ENCODE measurements around the gene CHCHD3. TPM values are rescaled to one million over a fixed set of nuclear protein-coding genes. Genes with fewer than 3 reads are reported as not detected.

CHCHD3 gene
- total RNA-seq, 3 donors from 2014 or later: 71.9 to 76.4 (median 72.9) TPM

DNA sequence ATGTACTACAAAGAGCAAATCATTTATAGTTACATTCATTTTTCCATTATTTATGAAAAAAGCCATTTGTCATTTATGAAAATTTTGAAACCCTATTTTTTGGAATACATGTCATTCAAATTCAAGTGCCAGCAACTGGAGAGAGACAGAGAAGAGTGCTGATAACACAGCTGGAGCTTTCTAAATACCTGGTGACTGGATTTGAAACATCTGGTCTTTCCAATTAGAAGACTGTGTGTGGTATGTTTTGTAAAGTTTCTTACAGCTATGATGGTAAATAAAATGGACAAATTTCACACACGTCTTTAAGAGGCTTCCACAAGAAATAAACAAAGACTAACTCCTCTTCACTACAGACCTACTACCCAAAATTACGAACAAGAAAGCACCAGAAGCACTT, 56.8 kb downstream of the CHCHD3 start:
- H3K36me3 ChIP-seq (ENCODE audit: low read depth): no peaks in the 10 kb centered on the region

DNA sequence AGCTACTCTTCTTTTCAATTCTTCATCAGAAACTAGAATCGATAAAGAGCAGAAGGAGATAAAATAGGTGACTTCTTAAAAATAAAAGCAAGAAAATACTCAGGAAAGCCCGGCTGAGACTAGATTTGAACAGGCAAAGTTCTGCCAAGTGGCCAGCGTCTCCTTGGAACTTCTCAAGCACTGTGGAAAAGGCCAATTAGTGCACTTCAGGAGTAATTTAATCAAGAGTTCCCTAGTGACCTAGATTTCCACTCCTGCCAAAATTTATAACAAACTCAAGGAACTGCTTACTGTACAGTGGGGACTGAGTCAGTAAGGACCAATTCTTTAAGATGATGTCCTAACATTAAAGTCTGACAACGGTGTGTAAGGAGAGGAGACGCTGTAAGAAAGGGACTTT, 57.3 kb downstream of the CHCHD3 start:
- Histone ChIP-seq H3K4me3 (no peak overlapping the region), H3K4me1 (ENCODE audit: low read depth) (no peaks in the 10 kb centered on the region), H3K36me3 (ENCODE audit: low read depth) (no peaks in the 10 kb centered on the region), H3K9me3 (no peaks in the 10 kb centered on the region)
- no peak for ATAC-seq
- intact Hi-C loops (cut with DNase I, micrococcal nuclease): no loop called here
- DNase-seq: no peak
- TF ChIP-seq, protein P1, sequence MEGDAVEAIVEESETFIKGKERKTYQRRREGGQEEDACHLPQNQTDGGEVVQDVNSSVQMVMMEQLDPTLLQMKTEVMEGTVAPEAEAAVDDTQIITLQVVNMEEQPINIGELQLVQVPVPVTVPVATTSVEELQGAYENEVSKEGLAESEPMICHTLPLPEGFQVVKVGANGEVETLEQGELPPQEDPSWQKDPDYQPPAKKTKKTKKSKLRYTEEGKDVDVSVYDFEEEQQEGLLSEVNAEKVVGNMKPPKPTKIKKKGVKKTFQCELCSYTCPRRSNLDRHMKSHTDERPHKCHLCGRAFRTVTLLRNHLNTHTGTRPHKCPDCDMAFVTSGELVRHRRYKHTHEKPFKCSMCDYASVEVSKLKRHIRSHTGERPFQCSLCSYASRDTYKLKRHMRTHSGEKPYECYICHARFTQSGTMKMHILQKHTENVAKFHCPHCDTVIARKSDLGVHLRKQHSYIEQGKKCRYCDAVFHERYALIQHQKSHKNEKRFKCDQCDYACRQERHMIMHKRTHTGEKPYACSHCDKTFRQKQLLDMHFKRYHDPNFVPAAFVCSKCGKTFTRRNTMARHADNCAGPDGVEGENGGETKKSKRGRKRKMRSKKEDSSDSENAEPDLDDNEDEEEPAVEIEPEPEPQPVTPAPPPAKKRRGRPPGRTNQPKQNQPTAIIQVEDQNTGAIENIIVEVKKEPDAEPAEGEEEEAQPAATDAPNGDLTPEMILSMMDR (IDR thresholded peaks at IDR 0.05): no peak

More for the DNA sequence above, 56.8 kb downstream of the CHCHD3 start:
- ATAC-seq (no peak), DNase-seq (no peak)
- intact Hi-C loops (cut with DNase I, micrococcal nuclease): no loop called here
- TF ChIP-seq, protein P1 (IDR thresholded peaks at IDR 0.05): no peak
- no peaks in the 10 kb centered on the region for H3K4me1 ChIP-seq (ENCODE audit: low read depth)
- no peaks in the 10 kb centered on the region for H3K9me3 ChIP-seq
- no peak overlapping the region for H3K4me3 ChIP-seq

DNA sequence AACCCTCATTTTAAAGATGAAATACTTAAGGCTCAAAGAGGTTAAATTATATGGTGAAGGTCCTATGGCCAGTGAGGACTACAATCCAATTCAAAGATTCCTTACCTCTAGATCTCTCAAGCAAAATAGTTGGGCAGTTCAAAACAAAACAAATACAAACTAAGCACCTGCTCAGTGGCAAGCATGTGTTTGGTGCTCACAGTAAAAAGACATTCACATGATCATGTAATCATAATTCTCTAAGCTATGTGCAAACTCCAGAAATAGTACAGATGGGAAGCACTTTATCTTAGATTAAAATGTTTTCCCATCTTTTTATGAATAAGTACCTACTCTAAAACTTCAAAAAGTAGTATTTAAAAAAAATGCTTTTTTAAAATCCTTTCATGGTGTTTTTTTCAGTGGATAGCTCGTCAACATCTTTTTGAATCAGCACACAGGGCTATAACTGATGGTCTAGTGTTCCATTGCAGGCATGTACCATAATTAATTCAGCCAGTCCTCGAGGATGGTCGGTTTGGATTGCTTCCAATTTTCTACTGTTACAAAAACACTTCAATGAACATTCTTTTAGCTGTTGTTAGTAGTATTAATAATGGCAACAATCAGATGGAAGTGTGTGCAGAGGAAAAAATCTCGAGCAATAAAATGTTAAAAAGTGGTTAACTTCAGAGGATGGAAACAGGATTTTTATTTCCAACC, 58.4 kb downstream of the CHCHD3 start:
- intact Hi-C loops (cut with DNase I, micrococcal nuclease): no loop called here
- no peaks in the 10 kb centered on the region for H3K36me3 ChIP-seq (ENCODE audit: low read depth)
- TF ChIP-seq, protein P1 (IDR thresholded peaks at IDR 0.05): no peak
- DNase-seq (no peak), ATAC-seq (no peak)
- H3K4me3 ChIP-seq: no peak overlapping the region
- H3K4me1 ChIP-seq (ENCODE audit: low read depth): no peaks in the 10 kb centered on the region
- H3K9me3 ChIP-seq: no peaks in the 10 kb centered on the region

DNA sequence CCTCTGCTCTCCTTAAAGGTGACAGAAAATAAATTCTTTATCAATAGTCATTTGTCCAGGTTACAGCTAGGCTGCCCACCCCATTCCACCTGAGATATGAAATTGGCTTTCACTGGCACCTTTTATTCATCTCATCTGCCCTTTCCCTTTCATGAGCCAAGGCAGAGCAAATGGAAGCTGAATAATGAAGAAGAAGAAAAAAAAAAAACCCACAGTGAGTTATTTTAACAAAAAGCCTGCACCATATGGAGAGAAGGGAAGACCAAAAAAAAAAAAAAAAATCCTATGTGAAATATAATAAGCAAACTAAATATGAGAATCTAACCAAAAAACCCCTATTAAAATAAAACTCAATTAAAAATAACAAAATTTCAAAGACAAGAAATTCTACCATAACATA, 59.2 kb downstream of the CHCHD3 start:
- intact Hi-C loops (cut with DNase I, micrococcal nuclease): no loop called here
- DNase-seq: no peak
- no peak overlapping the region for H3K4me3 ChIP-seq
- ATAC-seq: no peak
- no peaks in the 10 kb centered on the region for H3K36me3 ChIP-seq (ENCODE audit: low read depth)
- H3K4me1 ChIP-seq (ENCODE audit: low read depth): no peaks in the 10 kb centered on the region
- no peaks in the 10 kb centered on the region for H3K9me3 ChIP-seq
- TF ChIP-seq, protein P1 (IDR thresholded peaks at IDR 0.05): no peak

DNA sequence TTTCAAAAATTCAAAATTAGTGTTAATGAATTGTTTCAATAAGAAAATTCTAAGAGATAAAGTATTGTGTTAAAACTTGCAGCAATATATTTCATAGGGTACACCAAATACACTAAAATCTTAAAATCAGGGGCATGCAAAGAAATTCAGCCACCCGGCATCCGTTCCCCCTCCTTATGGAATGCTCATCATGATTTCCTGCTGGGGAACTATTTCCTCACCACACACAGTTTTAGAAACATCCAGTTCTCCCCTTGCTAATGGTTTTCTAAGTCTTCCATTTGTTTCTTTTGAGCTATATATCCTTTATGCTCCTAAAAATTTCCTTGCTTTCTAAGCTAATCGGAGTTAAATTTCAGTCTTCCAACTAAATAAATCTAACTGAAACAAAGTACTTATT, 60.7 kb downstream of the CHCHD3 start:
- H3K36me3 ChIP-seq (ENCODE audit: low read depth): no peaks in the 10 kb centered on the region
- no peak for DNase-seq
- intact Hi-C loops (cut with DNase I, micrococcal nuclease): no loop called here
- no peaks in the 10 kb centered on the region for H3K4me1 ChIP-seq (ENCODE audit: low read depth)
- TF ChIP-seq, protein P1 (IDR thresholded peaks at IDR 0.05): no peak
- H3K4me3 ChIP-seq: no peak overlapping the region
- no peaks in the 10 kb centered on the region for H3K9me3 ChIP-seq
- ATAC-seq: no peak

DNA sequence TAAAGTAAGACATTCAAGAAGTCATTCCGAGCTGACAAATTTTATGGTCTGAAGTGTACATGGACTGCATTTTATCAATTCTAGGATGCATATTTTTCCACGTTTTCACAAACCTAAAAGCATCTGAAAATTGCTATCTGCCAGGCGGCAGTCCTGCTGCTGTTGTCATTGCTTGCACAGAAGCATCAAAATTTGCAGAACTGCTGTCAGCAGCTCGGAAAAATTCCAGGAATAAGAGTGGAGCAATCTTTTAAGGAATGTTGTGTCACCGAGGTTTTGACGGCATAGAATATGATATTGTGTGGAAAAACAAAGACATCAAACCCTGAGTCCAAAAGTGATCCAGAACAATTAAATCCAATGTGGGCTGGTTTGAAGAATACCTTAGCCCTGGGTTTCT, 61.4 kb downstream of the CHCHD3 start:
- no peaks in the 10 kb centered on the region for H3K36me3 ChIP-seq (ENCODE audit: low read depth)
- no peak for ATAC-seq
- no peak for DNase-seq
- intact Hi-C loops (cut with DNase I, micrococcal nuclease): no loop called here
- TF ChIP-seq, protein P1 (IDR thresholded peaks at IDR 0.05): no peak
- no peaks in the 10 kb centered on the region for H3K9me3 ChIP-seq
- H3K4me1 ChIP-seq (ENCODE audit: low read depth): no peaks in the 10 kb centered on the region
- H3K4me3 ChIP-seq: no peak overlapping the region

Data from mucosa of descending colon (tissue), 3 donors.